GM12891 (cell line): ENCODE measurements around the gene ABLIM2.

Experiments used
- PAX5 ChIP-seq: IDR thresholded peaks from 2 replicates; pipeline ENCODE4 v1.6.1; 2011; ENCODE audit warnings: low read length, moderate library complexity, mild to moderate bottlenecking; ENCODE audit not compliant: insufficient read depth, severe bottlenecking
- POLR2A ChIP-seq: IDR thresholded peaks from 2 replicates; pipeline ENCODE4 v1.6.1; 2011; ENCODE audit warnings: low read depth, low read length, control low read depth
- POLR2AphosphoS5 ChIP-seq: IDR thresholded peaks from 2 replicates; pipeline ENCODE4 v1.6.1; 2011; ENCODE audit warnings: low read depth, low read length, control low read depth
- POU2F2 ChIP-seq: IDR thresholded peaks from 2 replicates; pipeline ENCODE4 v1.6.1; 2011; ENCODE audit warnings: low read depth, mild to moderate bottlenecking, control low read depth, low read length, moderate library complexity
- SPI1 ChIP-seq: IDR thresholded peaks from 2 replicates; pipeline ENCODE4 v1.6.1; 2011; ENCODE audit warnings: low read depth, low read length, control low read depth
- TAF1 ChIP-seq: IDR thresholded peaks from 2 replicates; pipeline ENCODE4 v1.6.1; 2011; ENCODE audit warnings: low read depth, low read length, control low read depth

- TF ChIP-seq POLR2A (no peak), PAX5 (no peak), POLR2AphosphoS5 (no peak), SPI1 (no peak), TAF1 (no peak), POU2F2 (no peak)
Measured at GRCh38 chr4:8081171-8081570, 77.4 kb downstream of the ABLIM2 start.
